ENCODE data around the gene MAP3K5.

The MAP3K5 gene

GRCh38 chr6:136564180-136564579 lies 228.1 kb downstream of the MAP3K5 start:
- H3K4me3 ChIP-seq (ENCODE audit: low read depth, low read length, poor library complexity, severe bottlenecking) = no peak overlapping the region
- no peak overlapping the region for H3K9ac ChIP-seq (ENCODE audit: low read length)
- H3K79me2 ChIP-seq (ENCODE audit: insufficient read depth, low read length) = no peaks in the 10 kb centered on the region
- H4K20me1 ChIP-seq (ENCODE audit: insufficient read depth, low read length) = no peaks in the 10 kb centered on the region
- H3K27me3 ChIP-seq (ENCODE audit: insufficient read depth, low read length) = no peaks in the 10 kb centered on the region
- no peak overlapping the region for H3K4me2 ChIP-seq (ENCODE audit: low read length)
- no peaks in the 10 kb centered on the region for H3K9me2 ChIP-seq (ENCODE audit: low read depth, low read length)
- H3K36me3 ChIP-seq (ENCODE audit: insufficient read depth, low read length) = peaks cover 18% of the 10 kb centered on the region; the same call in 1 of the 2 replicates
- no peaks in the 10 kb centered on the region for H3K4me1 ChIP-seq (ENCODE audit: insufficient read depth, low read length, severe bottlenecking)
- TF ChIP-seq EZH2 (IDR thresholded peaks at IDR 0.05; ENCODE audit: borderline replicate concordance, low read length) (no peak), CTCF (IDR thresholded peaks at IDR 0.05; ENCODE audit: low read length) (no peak)
- no peaks in the 10 kb centered on the region for H3F3A ChIP-seq (ENCODE audit: insufficient read depth, low read length)
- no peaks in the 10 kb centered on the region for H3K9me3 ChIP-seq (ENCODE audit: low read length)
- H2AFZ ChIP-seq (ENCODE audit: low read length) = no peak overlapping the region
- no peak overlapping the region for H3K27ac ChIP-seq (ENCODE audit: low read depth, low read length, poor library complexity, severe bottlenecking)

GRCh38 chr6:136563386-136564152 lies 228.7 kb downstream of the MAP3K5 start:
- H4K20me1 ChIP-seq (ENCODE audit: insufficient read depth, low read length) = no peaks in the 10 kb centered on the region
- no peak overlapping the region for H2AFZ ChIP-seq (ENCODE audit: low read length)
- H3K9me3 ChIP-seq (ENCODE audit: low read length) = no peaks in the 10 kb centered on the region
- no peak overlapping the region for H3K9ac ChIP-seq (ENCODE audit: low read length)
- no peak overlapping the region for H3K4me2 ChIP-seq (ENCODE audit: low read length)
- no peaks in the 10 kb centered on the region for H3K9me2 ChIP-seq (ENCODE audit: low read depth, low read length)
- TF ChIP-seq CTCF (IDR thresholded peaks at IDR 0.05; ENCODE audit: low read length) (no peak), EZH2 (IDR thresholded peaks at IDR 0.05; ENCODE audit: borderline replicate concordance, low read length) (no peak)
- no peaks in the 10 kb centered on the region for H3F3A ChIP-seq (ENCODE audit: insufficient read depth, low read length)
- H3K36me3 ChIP-seq (ENCODE audit: insufficient read depth, low read length) = peaks cover 18% of the 10 kb centered on the region; the same call in 1 of the 2 replicates
- H3K79me2 ChIP-seq (ENCODE audit: insufficient read depth, low read length) = no peaks in the 10 kb centered on the region
- H3K27ac ChIP-seq (ENCODE audit: low read depth, low read length, poor library complexity, severe bottlenecking) = no peak overlapping the region
- no peaks in the 10 kb centered on the region for H3K4me1 ChIP-seq (ENCODE audit: insufficient read depth, low read length, severe bottlenecking)
- no peaks in the 10 kb centered on the region for H3K27me3 ChIP-seq (ENCODE audit: insufficient read depth, low read length)
- H3K4me3 ChIP-seq (ENCODE audit: low read depth, low read length, poor library complexity, severe bottlenecking) = no peak overlapping the region

DNA sequence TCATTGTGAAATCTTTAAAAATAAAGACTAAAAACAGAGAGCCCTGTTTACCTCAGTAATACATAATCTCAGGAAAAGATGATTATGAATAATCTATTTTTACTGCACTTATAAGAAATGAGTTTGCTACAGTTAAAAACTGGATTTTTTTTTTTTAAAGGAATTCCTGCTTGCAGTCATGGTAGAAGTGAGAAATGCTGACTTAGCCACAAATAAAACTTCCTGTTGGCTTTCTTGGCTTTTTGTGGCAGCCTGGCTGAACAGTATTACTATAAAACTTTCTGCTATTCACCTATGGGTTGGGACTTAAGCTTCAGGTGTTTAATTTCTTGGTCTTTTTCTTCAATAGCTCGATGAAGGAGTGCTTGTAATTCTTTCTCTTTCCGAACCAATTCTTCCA lies 230.1 kb downstream of the MAP3K5 start:
- Histone ChIP-seq H3K4me1 (ENCODE audit: insufficient read depth, low read length, severe bottlenecking) (no peaks in the 10 kb centered on the region), H3K27me3 (ENCODE audit: insufficient read depth, low read length) (no peaks in the 10 kb centered on the region), H3K36me3 (ENCODE audit: insufficient read depth, low read length) (peaks cover 22% of the 10 kb centered on the region; the same call in 1 of the 2 replicates), H3K9me3 (ENCODE audit: low read length) (no peaks in the 10 kb centered on the region), H3K9me2 (ENCODE audit: low read depth, low read length) (no peaks in the 10 kb centered on the region), H3K27ac (ENCODE audit: low read depth, low read length, poor library complexity, severe bottlenecking) (no peak overlapping the region), H3K79me2 (ENCODE audit: insufficient read depth, low read length) (no peaks in the 10 kb centered on the region), H2AFZ (ENCODE audit: low read length) (no peak overlapping the region), H3K9ac (ENCODE audit: low read length) (no peak overlapping the region), H3K4me3 (ENCODE audit: low read depth, low read length, poor library complexity, severe bottlenecking) (no peak overlapping the region), H4K20me1 (ENCODE audit: insufficient read depth, low read length) (no peaks in the 10 kb centered on the region), H3K4me2 (ENCODE audit: low read length) (no peak overlapping the region), H3F3A (ENCODE audit: insufficient read depth, low read length) (no peaks in the 10 kb centered on the region)
- TF ChIP-seq CTCF (IDR thresholded peaks at IDR 0.05; ENCODE audit: low read length) (no peak), EZH2 (IDR thresholded peaks at IDR 0.05; ENCODE audit: borderline replicate concordance, low read length) (no peak)

Data from OCI-LY1 (cell line).